Dedifferentiated amniotic fluid mesenchymal stem cell (primary cell): ENCODE results near the gene BHLHE23.
A peak's percentile ranks its signal among the peaks of the same experiment; 100 is the strongest.

Experiments used
- DNase-seq: peaks from one replicate; pipeline ENCODE4 v3.0.0-alpha.2; 2016; ENCODE audit errors: extremely low spot score

BHLHE23 gene

DNA sequence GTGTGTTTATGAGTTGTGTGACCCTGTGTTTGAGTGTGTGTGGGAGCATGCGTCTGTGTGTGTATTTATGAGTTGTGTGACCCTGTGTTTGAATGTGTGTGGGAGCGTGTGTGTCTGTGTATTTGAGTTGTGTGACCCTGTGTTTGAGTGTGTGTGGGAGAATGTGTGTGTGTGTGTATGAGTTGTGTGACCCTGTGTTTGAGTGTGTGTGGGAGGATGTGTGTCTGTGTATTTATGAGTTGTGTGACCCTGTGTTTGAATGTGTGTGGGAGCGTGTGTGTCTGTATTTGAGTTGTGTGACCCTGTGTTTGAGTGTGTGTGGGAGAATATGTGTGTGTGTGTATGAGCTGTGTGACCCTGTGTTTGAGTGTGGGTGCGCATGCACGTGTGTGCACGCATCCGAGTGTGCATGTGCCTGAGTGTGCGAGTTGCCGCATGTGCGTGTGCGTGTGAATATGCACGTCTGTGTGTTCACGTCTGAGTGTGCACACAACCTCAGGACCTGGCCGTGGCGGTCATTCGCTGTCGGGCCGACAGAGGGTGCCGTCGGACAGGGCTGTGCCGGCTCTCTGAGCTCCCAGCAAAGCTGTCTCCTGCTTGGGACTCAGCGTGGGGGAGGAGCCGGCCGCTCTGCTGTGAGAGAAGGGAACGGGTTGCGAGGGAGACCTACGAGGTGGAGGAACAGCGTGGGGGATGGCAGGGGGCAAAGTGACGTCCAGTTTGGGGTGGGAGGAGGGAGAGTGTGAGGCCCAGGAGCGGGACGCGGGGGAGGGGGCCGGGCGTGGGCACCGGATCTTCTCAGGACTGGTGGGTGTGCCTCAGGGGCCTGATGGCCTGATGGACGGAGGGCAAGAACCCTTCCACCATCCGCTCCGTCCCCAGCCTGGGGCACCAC is 34.6 kb downstream of the BHLHE23 start:
- DNase-seq, result peak; percentile 65

- DNase-seq, result no peak
Observed at GRCh38 chr20:62971211-62971949, 35.4 kb downstream of the BHLHE23 start.

GRCh38 chr20:62970307-62971210 is 36.2 kb downstream of the BHLHE23 start:
- no peak for DNase-seq

- DNase-seq, result no peak
Observed at GRCh38 chr20:62969939-62970306, 36.8 kb downstream of the BHLHE23 start.

- no peak for DNase-seq
Observed at GRCh38 chr20:62969179-62969760, 37.5 kb downstream of the BHLHE23 start.

GRCh38 chr20:62968378-62969178 is 38.2 kb downstream of the BHLHE23 start:
- DNase-seq, result no peak

GRCh38 chr20:62967628-62968351 is 39.0 kb downstream of the BHLHE23 start:
- no peak for DNase-seq

DNA sequence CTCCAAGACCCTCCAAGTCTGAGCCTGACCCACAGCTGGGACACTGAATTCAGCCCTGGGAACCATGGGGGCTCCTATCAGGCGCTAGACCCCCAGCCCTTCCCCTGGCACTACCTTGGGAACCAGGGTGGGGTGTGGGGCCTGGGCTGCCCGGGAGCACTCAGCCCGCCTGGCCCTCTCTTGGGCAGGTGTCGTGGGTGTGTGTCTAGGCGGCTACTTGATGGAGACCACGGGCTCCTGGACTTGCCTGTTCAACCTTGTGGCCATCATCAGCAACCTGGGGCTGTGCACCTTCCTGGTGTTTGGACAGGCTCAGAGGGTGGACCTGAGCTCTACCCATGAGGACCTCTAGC is 39.6 kb downstream of the BHLHE23 start:
- DNase-seq, result no peak

DNA sequence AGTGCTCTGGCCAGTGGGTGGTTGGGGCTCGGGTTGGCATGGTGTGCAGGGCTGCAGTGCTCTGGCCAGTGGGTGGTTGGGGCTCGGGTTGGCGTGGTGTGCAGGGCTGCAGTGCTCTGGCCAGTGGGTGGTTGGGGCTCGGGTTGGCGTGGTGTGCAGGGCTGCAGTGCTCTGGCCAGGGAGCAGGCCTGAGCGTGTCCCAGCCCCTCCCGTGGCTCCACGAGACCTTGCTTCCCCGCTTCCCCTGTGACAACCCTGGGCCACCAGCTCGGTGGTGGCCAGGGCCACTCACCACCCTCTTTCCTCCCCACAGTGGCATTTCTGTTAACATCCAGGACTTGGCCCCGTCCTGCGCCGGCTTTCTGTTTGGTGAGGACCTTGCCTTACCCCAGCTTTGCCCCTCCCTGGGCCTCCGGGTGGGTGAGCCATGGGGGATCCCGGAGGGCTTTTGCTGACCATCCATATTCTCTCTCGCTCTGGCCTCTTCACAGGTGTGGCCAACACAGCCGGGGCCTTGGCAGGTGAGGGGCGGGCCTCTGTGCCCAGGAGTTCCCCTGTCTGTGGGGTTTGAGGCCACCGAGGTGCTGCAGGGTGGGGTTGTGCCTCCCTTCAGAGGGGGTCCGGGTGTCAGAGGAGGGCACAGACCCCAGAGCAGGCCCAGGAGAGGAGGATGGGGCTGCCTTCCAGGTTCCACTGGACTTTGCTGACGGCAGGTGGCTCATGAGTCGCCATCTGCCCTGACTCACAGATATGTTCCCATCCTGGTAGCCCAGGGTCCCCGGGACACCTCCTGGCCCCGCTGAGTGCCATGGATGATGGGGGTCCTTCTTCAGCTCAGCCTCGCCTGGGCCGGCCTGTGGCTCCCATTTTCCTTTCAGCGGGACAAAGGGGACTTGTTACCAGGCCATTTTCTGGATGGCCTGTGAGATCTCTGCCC is 40.3 kb downstream of the BHLHE23 start:
- DNase-seq, result no peak

- no peak for DNase-seq
Observed at GRCh38 chr20:62965363-62965771, 41.4 kb downstream of the BHLHE23 start.

GRCh38 chr20:62964700-62965099 is 42.1 kb downstream of the BHLHE23 start:
- no peak for DNase-seq

DNA sequence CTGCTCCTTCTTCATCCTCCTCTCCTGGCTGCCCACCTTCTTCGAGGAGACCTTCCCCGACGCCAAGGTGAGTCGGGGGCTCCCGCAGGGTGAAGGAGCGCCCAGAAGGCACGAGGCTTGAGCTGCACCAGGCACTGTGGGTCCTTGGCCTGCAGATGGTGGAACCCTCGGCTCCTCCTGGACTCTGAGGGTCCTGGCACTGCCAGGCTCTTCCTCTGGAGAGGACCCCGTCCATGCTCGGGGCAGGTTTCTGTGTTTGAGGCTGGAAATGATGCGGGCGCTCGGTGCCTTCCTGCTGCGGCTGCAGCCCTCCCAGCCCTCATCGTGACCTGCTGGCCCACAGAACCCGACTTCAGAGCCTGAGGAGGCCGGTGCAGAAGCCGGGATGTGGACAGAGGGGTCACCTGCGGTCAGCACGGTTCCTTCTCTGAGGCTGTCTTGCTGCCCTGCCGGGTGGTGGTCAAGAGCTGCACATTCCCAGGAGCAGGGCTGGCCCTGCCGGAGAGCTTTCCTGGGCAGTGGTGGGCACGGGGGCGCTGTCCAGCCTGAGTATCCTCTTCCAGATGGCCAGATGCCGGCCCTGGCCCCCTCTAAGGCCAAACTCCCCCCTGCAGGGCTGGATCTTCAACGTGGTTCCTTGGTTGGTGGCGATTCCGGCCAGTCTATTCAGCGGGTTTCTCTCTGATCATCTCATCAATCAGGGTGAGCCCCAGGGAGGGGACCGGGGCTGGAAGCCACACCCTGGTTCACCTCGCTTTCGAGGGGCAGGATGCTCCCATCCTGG is 43.0 kb downstream of the BHLHE23 start:
- DNase-seq, result no peak

- DNase-seq, result no peak
Observed at GRCh38 chr20:62962891-62963613, 43.7 kb downstream of the BHLHE23 start.

DNA sequence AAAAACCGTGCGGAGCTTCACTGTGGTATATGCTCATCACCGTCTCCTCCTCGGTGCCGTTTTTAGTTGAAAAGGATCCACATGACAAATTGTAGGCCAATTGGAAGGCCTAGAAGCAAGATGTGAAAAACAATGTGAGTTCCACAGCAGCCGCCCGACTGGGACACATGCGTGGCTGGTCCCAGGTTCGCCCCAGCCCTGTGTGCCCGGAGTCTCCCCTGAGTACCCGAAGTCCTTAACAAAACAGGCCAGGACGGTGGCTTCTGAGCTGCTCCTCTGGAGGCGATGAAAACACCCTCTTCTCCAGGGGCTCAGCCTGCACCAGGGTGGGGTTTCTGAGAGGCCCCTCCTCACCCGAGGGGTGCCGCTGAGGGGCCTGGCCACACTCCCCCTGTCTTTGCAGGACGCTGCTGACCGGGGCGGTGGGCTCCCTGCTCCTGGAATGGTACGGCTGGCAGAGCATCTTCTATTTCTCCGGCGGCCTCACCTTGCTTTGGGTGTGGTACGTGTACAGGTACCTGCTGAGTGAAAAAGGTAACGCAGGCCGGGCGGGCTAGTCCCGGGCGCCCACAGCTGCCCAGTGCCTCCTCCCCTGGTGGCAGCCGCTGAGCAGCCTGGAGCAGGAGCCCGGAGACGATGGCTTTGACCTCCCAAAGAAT is 44.4 kb downstream of the BHLHE23 start:
- no peak for DNase-seq

GRCh38 chr20:62961799-62962198 is 45.0 kb downstream of the BHLHE23 start:
- DNase-seq, result no peak

DNA sequence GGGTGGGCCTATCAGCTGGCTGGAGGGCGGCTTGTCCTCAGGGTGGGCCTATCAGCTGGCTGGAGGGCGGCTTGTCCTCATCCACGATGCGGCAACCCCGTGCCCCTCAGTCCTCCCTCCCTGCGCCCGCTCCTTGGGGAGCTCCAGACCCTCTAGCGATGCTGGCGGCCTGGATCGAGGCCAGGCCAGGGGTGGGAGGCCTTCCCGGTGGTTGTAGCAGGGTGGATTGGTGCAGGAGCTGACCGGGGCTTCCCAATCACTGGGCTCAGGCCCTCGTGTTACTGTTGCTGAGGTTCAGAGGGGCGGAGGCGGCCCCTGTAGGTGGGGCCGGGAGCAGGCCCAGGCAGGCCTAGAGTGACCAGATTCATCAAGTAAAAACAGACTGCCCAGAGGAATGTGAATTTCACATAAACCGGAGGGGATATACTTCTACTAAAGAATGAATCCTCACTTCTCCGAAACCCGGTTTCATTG is 45.4 kb downstream of the BHLHE23 start:
- DNase-seq, result no peak
